ENCODE results near the gene CRMP1. TPM values are rescaled to one million over a fixed set of nuclear protein-coding genes. Genes with fewer than 3 reads are reported as not detected.

Gene CRMP1
- total RNA-seq, 4 donors from 2014 or later, result 2.1 to 5.0 (median 4.7) TPM; not detected in 1

- TF ChIP-seq, protein P1, sequence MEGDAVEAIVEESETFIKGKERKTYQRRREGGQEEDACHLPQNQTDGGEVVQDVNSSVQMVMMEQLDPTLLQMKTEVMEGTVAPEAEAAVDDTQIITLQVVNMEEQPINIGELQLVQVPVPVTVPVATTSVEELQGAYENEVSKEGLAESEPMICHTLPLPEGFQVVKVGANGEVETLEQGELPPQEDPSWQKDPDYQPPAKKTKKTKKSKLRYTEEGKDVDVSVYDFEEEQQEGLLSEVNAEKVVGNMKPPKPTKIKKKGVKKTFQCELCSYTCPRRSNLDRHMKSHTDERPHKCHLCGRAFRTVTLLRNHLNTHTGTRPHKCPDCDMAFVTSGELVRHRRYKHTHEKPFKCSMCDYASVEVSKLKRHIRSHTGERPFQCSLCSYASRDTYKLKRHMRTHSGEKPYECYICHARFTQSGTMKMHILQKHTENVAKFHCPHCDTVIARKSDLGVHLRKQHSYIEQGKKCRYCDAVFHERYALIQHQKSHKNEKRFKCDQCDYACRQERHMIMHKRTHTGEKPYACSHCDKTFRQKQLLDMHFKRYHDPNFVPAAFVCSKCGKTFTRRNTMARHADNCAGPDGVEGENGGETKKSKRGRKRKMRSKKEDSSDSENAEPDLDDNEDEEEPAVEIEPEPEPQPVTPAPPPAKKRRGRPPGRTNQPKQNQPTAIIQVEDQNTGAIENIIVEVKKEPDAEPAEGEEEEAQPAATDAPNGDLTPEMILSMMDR (IDR thresholded peaks at IDR 0.05), result no peak
- no peak for TF ChIP-seq POLR2A (IDR thresholded peaks at IDR 0.05)
- WGBS, 2 donors, result 36 to 50% methylated on average over 1 of the region's 1 CpG
- Histone ChIP-seq H3K9me3 (no peaks in the 10 kb centered on the region), H3K4me3 (no peak overlapping the region), H3K4me1 (no peaks in the 10 kb centered on the region), H3K27ac (no peak overlapping the region), H3K36me3 (peaks cover 0 to 62% (median 0%) of the 10 kb centered on the region in 3 donors), H3K27me3 (no peaks in the 10 kb centered on the region)
- intact Hi-C loops (cut with DNase I), result no loop called here
- DNase-seq, result no peak
These were observed 102.4 kb downstream of the CRMP1 start for GRCh38 chr4:5790546-5790857.

DNA sequence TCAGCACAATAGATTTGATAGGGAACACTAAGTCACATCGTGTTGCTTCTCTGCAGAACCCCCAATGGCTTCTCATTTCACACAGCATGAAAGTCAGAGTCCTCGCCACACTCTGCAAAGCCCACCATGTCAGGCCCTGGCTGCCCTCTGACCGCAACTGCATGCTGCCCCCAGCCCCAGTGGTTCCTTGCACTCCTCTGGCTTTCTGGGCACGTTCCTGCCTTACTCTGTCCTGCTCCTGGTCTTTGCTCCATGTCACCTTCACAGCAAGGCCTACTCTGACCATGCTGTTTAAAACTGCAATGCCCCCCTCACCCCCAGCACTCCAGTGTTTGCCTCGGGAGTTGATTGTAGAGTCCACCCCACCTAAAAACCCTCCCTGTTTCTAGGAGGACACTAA is 103.7 kb downstream of the CRMP1 start:
- Histone ChIP-seq H3K27ac (no peak overlapping the region), H3K4me3 (no peak overlapping the region), H3K4me1 (no peaks in the 10 kb centered on the region), H3K36me3 (peaks cover 0 to 62% (median 0%) of the 10 kb centered on the region in 3 donors), H3K9me3 (no peaks in the 10 kb centered on the region), H3K27me3 (no peaks in the 10 kb centered on the region)
- intact Hi-C loops (cut with DNase I), result no loop called here
- no peak for DNase-seq
- WGBS, 2 donors, result 81 to 85% methylated on average over 5 of the region's 5 CpGs
- TF ChIP-seq POLR2A (IDR thresholded peaks at IDR 0.05), result no peak
- TF ChIP-seq, protein P1 (IDR thresholded peaks at IDR 0.05), result no peak

GRCh38 chr4:5788144-5788543 is 104.7 kb downstream of the CRMP1 start:
- intact Hi-C loops (cut with DNase I), result no loop called here
- WGBS, 2 donors, result 46 to 60% methylated on average over 1 to 2 of the region's 2 CpGs
- Histone ChIP-seq H3K4me3 (no peak overlapping the region), H3K9me3 (no peaks in the 10 kb centered on the region), H3K36me3 (peaks cover 0 to 64% (median 0%) of the 10 kb centered on the region in 3 donors), H3K27ac (no peak overlapping the region), H3K27me3 (no peaks in the 10 kb centered on the region), H3K4me1 (no peaks in the 10 kb centered on the region)
- no peak for TF ChIP-seq POLR2A (IDR thresholded peaks at IDR 0.05)
- TF ChIP-seq, protein P1 (IDR thresholded peaks at IDR 0.05), result no peak
- no peak for DNase-seq

- intact Hi-C loops (cut with DNase I), result no loop called here
These were observed 105.6 kb downstream of the CRMP1 start for GRCh38 chr4:5787311-5787710.

GRCh38 chr4:5785806-5786680 is 106.8 kb downstream of the CRMP1 start:
- no peak for DNase-seq
- no peak for TF ChIP-seq POLR2A (IDR thresholded peaks at IDR 0.05)
- TF ChIP-seq, protein P1 (IDR thresholded peaks at IDR 0.05), result no peak
- H3K27ac ChIP-seq, result peak overlapping the region in 2 of 4 donors; percentile 22 to 23
- intact Hi-C loops (cut with DNase I), result no loop called here
- H3K9me3 ChIP-seq, result no peaks in the 10 kb centered on the region
- no peak overlapping the region for H3K4me3 ChIP-seq
- no peaks in the 10 kb centered on the region for H3K4me1 ChIP-seq
- no peaks in the 10 kb centered on the region for H3K27me3 ChIP-seq
- peaks cover 0 to 66% (median 0%) of the 10 kb centered on the region in 3 donors for H3K36me3 ChIP-seq
- WGBS, 2 donors, result 59 to 70% methylated on average over 5 to 9 of the region's 9 CpGs

More at GRCh38 chr4:5787311-5787710, 105.6 kb downstream of the CRMP1 start:
- Histone ChIP-seq H3K27me3 (no peaks in the 10 kb centered on the region), H3K4me1 (no peaks in the 10 kb centered on the region), H3K36me3 (peaks cover 0 to 66% (median 0%) of the 10 kb centered on the region in 3 donors), H3K27ac (no peak overlapping the region), H3K4me3 (no peak overlapping the region), H3K9me3 (no peaks in the 10 kb centered on the region)
- TF ChIP-seq, protein P1 (IDR thresholded peaks at IDR 0.05), result no peak
- no peak for TF ChIP-seq POLR2A (IDR thresholded peaks at IDR 0.05)
- DNase-seq, result no peak
- 91 to 94% methylated on average over 8 of the region's 8 CpGs for WGBS, 2 donors
